GM20000 (cell line): Measurements from ENCODE around the gene PSPC1.

Source experiments
- DNase-seq: peaks from one replicate; pipeline ENCODE4 v3.0.0; 2012; ENCODE audit warnings: low spot score
- CTCF ChIP-seq: IDR thresholded peaks from 2 replicates; pipeline ENCODE4 v1.5.1; 2012; ENCODE audit warnings: mild to moderate bottlenecking, control low read depth; ENCODE audit errors: extremely low read depth, missing control alignments

Gene PSPC1

GRCh38 chr13:19674898-19675297, 107.8 kb downstream of the PSPC1 start:
- no peak for TF ChIP-seq CTCF
- DNase-seq, result no peak

- no peak for DNase-seq
- no peak for TF ChIP-seq CTCF
Observed at GRCh38 chr13:19673473-19674430, 109.0 kb downstream of the PSPC1 start.

GRCh38 chr13:19672990-19673389, 109.8 kb downstream of the PSPC1 start:
- no peak for TF ChIP-seq CTCF
- DNase-seq, result no peak

- no peak for TF ChIP-seq CTCF
- DNase-seq, result no peak
Observed at GRCh38 chr13:19670147-19670546, 112.6 kb downstream of the PSPC1 start.

- TF ChIP-seq CTCF, result no peak
- DNase-seq, result no peak
Observed at GRCh38 chr13:19668778-19669177, 114.0 kb downstream of the PSPC1 start.

GRCh38 chr13:19665427-19665859, 117.3 kb downstream of the PSPC1 start:
- DNase-seq, result no peak
- no peak for TF ChIP-seq CTCF

GRCh38 chr13:19664481-19665230, 118.1 kb downstream of the PSPC1 start:
- no peak for TF ChIP-seq CTCF
- no peak for DNase-seq
